RPMI7951 (cell line): ENCODE data around the gene APH1A. TPM values are rescaled to one million over a fixed set of nuclear protein-coding genes. Genes with fewer than 3 reads are reported as not detected.
"Not testable (repeated sequence)": the region's sequence is repeated elsewhere in the genome, so short reads cannot be mapped to it uniquely, and the experiment has no call there.

Source experiments
- DNase-seq: peaks from one replicate; pipeline ENCODE4 v3.0.0-alpha.2; 2012; ENCODE audit warnings: low read depth
- total RNA-seq: library from RNA; depleted of rRNA; stranded (reverse); fragments of >200 nt; shearing (Covaris generic); gene quantifications from 2 replicates; pipeline ENCODE4 v1.2.3, GENCODE V29; 2014; rRNA removed

APH1A gene
- 92.8 and 107 TPM in 2 replicates for total RNA-seq

GRCh38 chr1:150268705-150269403 lies at the start of gene APH1A:
Gene APH1A, minus strand, starts transcription at chr1:150269016. Its CDS starts 206 bp downstream, at chr1:150268810.
- DNase-seq = peak; percentile 96

DNA sequence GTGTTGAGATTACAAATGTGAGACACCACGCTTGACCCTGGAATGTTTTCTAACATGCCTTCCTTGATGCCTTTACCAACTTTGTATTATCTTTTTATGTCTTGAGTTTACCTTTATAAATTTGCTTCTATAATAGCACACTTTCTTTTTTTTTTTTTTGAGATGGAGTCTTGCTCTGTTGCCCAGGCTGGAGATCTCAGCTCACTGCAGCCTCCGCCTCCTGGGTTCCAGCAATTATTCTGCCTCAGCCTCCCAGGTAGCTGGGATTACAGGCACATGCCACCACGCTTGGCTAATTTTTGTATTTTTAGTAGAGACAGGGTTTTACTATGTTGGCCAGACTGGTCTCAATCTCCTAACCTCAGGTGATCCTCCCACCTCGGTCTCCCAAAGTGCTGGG lies 45.9 kb upstream of the APH1A start:
- not testable (repeated sequence) for DNase-seq

DNA sequence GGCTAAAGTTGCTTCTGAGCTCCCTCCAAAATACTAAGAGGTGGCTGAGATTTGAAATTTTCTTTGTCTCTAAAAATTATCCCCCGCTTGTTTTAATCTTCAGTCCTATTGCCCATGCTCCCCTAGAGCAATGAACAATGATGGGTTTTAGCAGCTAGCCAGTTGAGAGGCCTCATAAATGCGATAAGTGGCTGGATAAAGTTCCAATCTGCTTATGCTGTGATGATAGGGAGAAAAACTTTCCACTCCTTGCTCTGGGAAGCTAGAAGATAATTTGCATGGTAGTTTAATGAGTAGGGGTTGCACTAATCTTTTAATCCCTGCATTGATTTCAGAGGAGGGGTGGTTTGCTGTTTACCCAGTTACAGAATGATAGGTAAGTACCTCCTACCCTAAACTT lies 42.9 kb upstream of the APH1A start:
- DNase-seq = no peak

GRCh38 chr1:150309758-150310508 lies 41.1 kb upstream of the APH1A start:
- DNase-seq = no peak

- not testable (repeated sequence) for DNase-seq
Observed at GRCh38 chr1:150308585-150308984, 39.8 kb upstream of the APH1A start.

GRCh38 chr1:150302902-150303301 lies 34.1 kb upstream of the APH1A start:
- no peak for DNase-seq

DNA sequence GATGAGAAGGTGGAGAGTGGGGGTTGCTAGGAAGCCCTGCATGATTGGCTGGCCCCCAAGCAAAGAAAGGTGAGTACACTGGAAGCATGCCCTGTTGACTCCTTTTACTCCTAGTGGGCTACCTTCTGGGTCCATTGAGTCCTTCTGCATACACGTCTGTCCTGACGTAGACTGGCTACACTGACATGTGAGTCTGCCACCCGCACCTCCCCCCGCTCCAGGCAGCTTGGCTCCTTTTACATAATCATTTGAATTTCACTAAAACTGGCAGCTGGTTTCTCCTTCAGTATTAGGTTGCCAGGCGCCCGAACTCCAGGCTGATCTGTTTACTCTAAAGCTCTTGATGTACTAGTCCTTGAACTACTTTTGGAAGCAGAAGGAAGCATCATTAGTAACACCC lies 33.5 kb upstream of the APH1A start:
- DNase-seq = no peak

GRCh38 chr1:150299716-150300115 lies 30.9 kb upstream of the APH1A start:
- no peak for DNase-seq

DNA sequence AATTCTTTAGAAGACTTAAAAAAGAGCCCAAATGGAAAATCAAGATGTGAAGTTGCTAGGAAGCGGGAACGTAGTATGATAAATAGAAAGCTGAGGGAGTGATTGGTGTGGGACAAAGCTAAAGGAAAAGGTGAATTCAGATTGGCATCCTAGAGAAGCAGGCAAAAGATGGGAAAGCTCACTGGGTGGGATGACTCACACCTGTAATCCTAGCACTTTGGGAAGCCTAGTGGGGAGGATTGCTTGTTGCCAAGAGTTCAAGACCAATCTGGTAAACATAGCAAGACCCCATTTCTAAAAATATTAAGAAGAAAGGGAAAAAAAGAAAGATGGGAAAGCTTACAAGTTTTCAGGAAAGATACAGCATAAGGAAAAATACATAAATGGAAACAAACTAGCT lies 26.7 kb upstream of the APH1A start:
- no peak for DNase-seq

- DNase-seq = peak; percentile 89
Observed at GRCh38 chr1:150293433-150294253, 24.8 kb upstream of the APH1A start, which contains the start of gene MRPS21. Gene MRPS21, plus strand, starts transcription at chr1:150293861. Its CDS starts 506 bp downstream, at chr1:150294367.

GRCh38 chr1:150288822-150289221 lies 20.0 kb upstream of the APH1A start:
- DNase-seq = no peak

- DNase-seq = no peak
Observed at GRCh38 chr1:150288382-150288781, 19.6 kb upstream of the APH1A start.

GRCh38 chr1:150283260-150283659 lies 14.4 kb upstream of the APH1A start:
- DNase-seq = no peak

DNA sequence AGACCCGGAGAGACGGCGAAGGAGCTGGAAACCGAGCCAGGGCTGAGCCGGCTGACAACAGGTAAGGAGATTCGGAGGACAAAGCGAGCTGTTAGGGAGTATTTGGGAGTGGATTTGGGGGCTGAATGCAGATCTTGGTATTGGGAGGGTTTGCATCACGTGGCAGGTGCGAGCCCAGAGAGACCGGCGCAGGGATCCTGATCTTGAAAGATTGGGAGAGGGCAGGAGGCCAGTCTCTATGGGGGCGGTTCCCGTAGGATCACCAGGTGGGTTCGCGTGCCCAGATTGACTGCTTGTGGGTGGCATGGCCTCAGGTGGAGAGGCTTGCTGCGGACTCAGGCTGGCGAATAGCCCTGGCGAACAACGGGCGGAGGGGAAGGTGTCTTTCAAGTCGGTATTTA lies 13.7 kb upstream of the APH1A start:
- DNase-seq = no peak

DNA sequence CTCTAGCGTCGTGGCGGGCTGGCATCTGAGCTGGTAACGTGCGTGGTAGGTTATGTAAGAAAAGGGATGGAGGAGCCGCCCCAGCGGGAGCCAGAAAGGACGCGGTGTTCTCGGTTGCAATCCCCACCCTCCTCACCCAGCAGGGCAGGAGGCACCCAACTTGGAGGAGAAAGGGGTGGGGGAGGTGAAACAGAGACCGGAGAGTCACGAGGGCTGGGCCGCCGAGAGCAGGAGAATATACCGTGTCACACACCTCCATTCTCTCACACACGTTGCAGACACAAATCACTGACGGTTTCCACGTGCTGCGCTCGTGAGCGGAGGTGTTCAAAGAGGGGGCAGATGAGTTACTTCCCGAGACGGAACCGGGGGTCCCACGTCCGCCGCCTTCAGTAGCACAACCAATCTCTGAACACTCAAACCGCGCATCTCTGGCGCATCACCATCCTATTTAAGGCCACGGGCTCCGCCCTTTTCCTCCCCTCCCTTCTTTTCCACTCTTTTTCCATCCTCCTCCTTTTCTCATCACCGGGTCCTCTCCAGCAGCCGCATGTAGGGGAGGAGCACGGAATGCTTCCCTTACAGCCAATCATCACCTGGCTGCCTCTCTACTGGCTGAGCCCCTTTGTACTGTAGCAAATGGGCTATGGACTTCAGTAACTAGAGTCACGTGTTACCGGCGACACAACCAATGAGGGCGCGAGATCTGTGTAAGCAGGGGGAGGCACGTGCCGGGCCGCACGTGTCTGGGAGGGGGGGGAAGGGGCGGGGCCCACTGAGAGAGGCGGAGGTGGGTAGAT lies 13.1 kb upstream of the APH1A start, which contains the start of gene CIART:
Gene CIART, plus strand, starts transcription at position 797 of the 800 bp plus-strand sequence. CDS start 714 bp downstream, outside the sequence.
- peak; percentile 98 for DNase-seq

DNA sequence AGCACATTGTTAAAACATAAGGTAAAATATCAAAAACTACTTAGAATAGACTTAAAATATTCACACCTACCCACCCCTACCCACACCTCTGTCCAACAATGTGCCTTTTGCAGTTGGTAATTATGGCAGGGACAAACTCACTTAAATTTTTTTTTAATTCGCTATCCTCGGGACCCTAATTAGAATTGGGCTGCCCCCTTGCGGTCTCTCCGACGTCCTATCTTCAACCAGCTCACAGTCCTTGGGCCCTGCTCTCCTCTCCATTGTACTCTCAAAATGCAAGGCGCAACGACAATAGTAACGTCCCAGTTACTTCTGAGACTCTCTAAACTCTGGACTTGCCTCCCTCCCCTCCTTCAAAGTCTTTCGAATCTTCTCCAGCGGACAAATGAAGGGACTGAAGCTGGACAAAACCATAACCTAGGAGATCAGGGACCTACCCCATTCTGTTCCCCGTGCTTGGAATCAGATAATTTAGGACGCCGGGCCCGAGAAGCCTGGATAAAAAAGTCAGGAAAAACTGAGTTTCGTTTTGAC lies 12.5 kb upstream of the APH1A start:
- peak; percentile 73 for DNase-seq

- DNase-seq = no peak
Observed at GRCh38 chr1:150280138-150280707, 11.4 kb upstream of the APH1A start.

- DNase-seq = no peak
Observed at GRCh38 chr1:150273311-150273710, 4.5 kb upstream of the APH1A start.

DNA sequence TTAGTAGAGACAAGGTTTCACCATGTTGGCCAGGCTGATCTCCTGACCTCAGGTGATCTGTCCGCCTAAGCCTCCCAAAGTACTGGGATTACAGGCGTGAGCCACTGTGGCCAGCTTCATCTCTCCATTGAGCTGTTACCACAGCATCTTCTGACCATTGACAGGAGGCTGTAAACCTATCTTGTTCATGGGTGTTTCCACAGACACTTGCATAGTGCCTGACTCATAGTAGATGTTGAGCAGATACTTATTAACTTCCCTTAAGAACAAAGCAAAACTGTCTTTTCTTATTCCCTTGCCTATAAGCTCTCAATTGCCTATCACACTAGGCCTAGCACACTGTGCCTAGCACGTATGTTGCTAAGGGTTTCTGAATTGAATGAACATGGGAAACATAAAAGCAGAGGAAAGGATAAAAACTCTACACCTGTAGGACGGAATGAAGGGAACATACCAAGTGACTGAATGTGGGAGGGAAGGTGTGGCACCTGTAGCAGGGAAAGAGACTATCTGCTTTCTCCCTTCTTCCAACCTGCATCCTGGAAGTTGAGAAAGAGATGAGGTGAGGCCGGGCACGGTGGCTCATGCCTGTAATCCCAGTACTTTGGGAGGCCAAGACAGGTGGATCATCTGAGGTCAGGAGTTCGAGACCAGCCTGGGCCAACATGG lies 2.6 kb upstream of the APH1A start:
- no peak for DNase-seq

DNA sequence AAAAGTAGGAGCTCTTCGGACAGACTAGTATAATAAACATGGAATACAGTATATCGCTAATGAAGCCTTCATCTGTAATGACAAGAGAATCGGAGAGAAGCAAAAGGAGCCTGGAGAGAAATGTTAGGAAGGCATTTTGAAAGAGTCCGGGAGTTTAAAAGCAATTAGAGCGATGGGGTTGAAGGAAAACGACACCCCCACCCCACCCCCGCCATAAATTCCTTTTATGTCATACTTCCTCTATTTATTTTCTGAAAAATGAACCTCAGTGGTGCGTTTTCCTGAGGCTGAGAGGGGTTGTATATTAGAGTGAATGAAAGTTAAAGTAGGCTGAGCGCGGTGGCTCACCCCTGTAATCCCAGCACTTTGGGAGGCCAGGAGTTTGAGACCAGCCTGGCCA lies 635 bp upstream of the APH1A start:
- DNase-seq = no peak
